A549 (cell line): ENCODE results near the gene FAM163B.

Source experiments
- ESRRA ChIP-seq: fragments of 150-350 bp; IDR thresholded peaks from 2 replicates; pipeline ENCODE4 v1.6.1; 2014; ENCODE audit warnings: mild to moderate bottlenecking, low read length, borderline replicate concordance
- POLR2A ChIP-seq: IDR thresholded peaks from 2 replicates; pipeline ENCODE4 v1.6.1; 2012; ENCODE audit warnings: mild to moderate bottlenecking, low read length
- RAD21 ChIP-seq, 2 experiments: fragments of >200 bp in 1 of 2; sonication (Bioruptor Twin) in 1 of 2; formaldehyde crosslinking in 1 of 2; IDR thresholded peaks in 1 of 2; conservative IDR thresholded peaks in 1 of 2; 2 replicates in 1 of 2; 3 replicates in 1 of 2; pipeline ENCODE4 v1.6.1; 2012 to 2018; ENCODE audit warnings: inconsistent platforms in 1 of 2
- RCOR1 ChIP-seq: fragments of 150-350 bp; IDR thresholded peaks from 2 replicates; pipeline ENCODE4 v1.6.1; 2014; ENCODE audit warnings: antibody characterized with exemption, low read length, low read depth
- REST ChIP-seq: fragments of 200-600 bp; sonication (generic); IDR thresholded peaks from 2 replicates; pipeline ENCODE4 v1.6.1; 2016; ENCODE audit warnings: antibody characterized with exemption, mild to moderate bottlenecking, moderate library complexity
- TF ChIP-seq, protein P1 (sequence below): fragments of >200 bp; sonication (Bioruptor Twin); formaldehyde crosslinking; IDR thresholded peaks from 3 replicates; pipeline ENCODE4 v1.5.1; 2016

GRCh38 chr9:133585481-133586351 lies 23.5 kb downstream of the FAM163B start:
- TF ChIP-seq, protein P1, sequence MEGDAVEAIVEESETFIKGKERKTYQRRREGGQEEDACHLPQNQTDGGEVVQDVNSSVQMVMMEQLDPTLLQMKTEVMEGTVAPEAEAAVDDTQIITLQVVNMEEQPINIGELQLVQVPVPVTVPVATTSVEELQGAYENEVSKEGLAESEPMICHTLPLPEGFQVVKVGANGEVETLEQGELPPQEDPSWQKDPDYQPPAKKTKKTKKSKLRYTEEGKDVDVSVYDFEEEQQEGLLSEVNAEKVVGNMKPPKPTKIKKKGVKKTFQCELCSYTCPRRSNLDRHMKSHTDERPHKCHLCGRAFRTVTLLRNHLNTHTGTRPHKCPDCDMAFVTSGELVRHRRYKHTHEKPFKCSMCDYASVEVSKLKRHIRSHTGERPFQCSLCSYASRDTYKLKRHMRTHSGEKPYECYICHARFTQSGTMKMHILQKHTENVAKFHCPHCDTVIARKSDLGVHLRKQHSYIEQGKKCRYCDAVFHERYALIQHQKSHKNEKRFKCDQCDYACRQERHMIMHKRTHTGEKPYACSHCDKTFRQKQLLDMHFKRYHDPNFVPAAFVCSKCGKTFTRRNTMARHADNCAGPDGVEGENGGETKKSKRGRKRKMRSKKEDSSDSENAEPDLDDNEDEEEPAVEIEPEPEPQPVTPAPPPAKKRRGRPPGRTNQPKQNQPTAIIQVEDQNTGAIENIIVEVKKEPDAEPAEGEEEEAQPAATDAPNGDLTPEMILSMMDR: no peak
- no peak for TF ChIP-seq REST
- TF ChIP-seq POLR2A: no peak
- no peak for TF ChIP-seq RCOR1
- no peak for TF ChIP-seq ESRRA
- TF ChIP-seq RAD21 (conservative IDR thresholded peaks at IDR 0.05 in 1 of 2, IDR thresholded peaks at IDR 0.05 in 1 of 2): no peak
